HG02970 (cell line): Measurements from ENCODE around the gene C2CD4D.
"Not testable (repeated sequence)": the region's sequence is repeated elsewhere in the genome, so short reads cannot be mapped to it uniquely, and the experiment has no call there.

Experiments
- ATAC-seq: cut with Tn5 transposase; IDR thresholded peaks from one replicate; pipeline ENCODE4 v1.9.1; 2021; ENCODE audit warnings: mild to moderate bottlenecking, moderate library complexity, moderate number of reproducible peaks; ENCODE audit not compliant: unreplicated experiment, low FRiP score

C2CD4D gene

GRCh38 chr1:151859891-151860293 is 20.3 kb upstream of the C2CD4D start:
- ATAC-seq = no peak

GRCh38 chr1:151858886-151859665 is 19.5 kb upstream of the C2CD4D start:
- no peak for ATAC-seq

GRCh38 chr1:151858030-151858746 is 18.6 kb upstream of the C2CD4D start:
- no peak for ATAC-seq

- no peak for ATAC-seq
These were observed 16.3 kb upstream of the C2CD4D start for GRCh38 chr1:151855933-151856332.

GRCh38 chr1:151855516-151855915 is 15.9 kb upstream of the C2CD4D start:
- ATAC-seq = not testable (repeated sequence)

GRCh38 chr1:151854658-151855057 is 15.0 kb upstream of the C2CD4D start:
- ATAC-seq = no peak

GRCh38 chr1:151853411-151853943 is 13.9 kb upstream of the C2CD4D start, which contains the start of gene THEM5:
Gene THEM5 (minus strand): TSS chr1:151853712. CDS start chr1:151853565, 147 bp downstream.
- ATAC-seq = no peak

GRCh38 chr1:151852733-151853132 is 13.1 kb upstream of the C2CD4D start:
- no peak for ATAC-seq

GRCh38 chr1:151851886-151852285 is 12.3 kb upstream of the C2CD4D start:
- ATAC-seq = no peak

- no peak for ATAC-seq
These were observed 10.3 kb upstream of the C2CD4D start for GRCh38 chr1:151849871-151850270.

- ATAC-seq = no peak
These were observed 9.5 kb upstream of the C2CD4D start for GRCh38 chr1:151849126-151849525.

GRCh38 chr1:151847867-151848596 is 8.4 kb upstream of the C2CD4D start:
- ATAC-seq = no peak

- no peak for ATAC-seq
These were observed 7.1 kb upstream of the C2CD4D start for GRCh38 chr1:151846686-151847237.

- no peak for ATAC-seq
These were observed 6.5 kb upstream of the C2CD4D start for GRCh38 chr1:151846062-151846568.

GRCh38 chr1:151843398-151843797 is 3.8 kb upstream of the C2CD4D start:
- no peak for ATAC-seq

- no peak for ATAC-seq
These were observed 1.5 kb upstream of the C2CD4D start for GRCh38 chr1:151841141-151841540.

- ATAC-seq = no peak
These were observed 801 bp upstream of the C2CD4D start for GRCh38 chr1:151840421-151840820.

GRCh38 chr1:151839082-151839412 is 573 bp downstream of the C2CD4D start:
- no peak for ATAC-seq

GRCh38 chr1:151838222-151839081 is 1.2 kb downstream of the C2CD4D start:
- ATAC-seq = no peak

- no peak for ATAC-seq
These were observed 1.8 kb downstream of the C2CD4D start for GRCh38 chr1:151837884-151838221.
